DOHH2 (cell line): ENCODE data around the gene CCNT2.
"Not testable (repeated sequence)": the region's sequence is repeated elsewhere in the genome, so short reads cannot be mapped to it uniquely, and the experiment has no call there.

Experiments
- H3F3A ChIP-seq: fragments of 200-600 bp; sonication (generic), shearing (Covaris generic); 2 replicates; pipeline ENCODE4 v1.6.0; 2016; ENCODE audit warnings: antibody characterized with exemption, mild to moderate bottlenecking; ENCODE audit not compliant: control insufficient read depth, insufficient read depth
- H3K27ac ChIP-seq: fragments of 200-600 bp; sonication (generic); 2 replicates; pipeline ENCODE4 v1.5.1; 2014; ENCODE audit warnings: low read depth, mild to moderate bottlenecking, low read length, moderate library complexity
- H3K27me3 ChIP-seq: fragments of 200-600 bp; sonication (generic); 2 replicates; pipeline ENCODE4 v1.6.1; 2014; ENCODE audit warnings: mild to moderate bottlenecking, low read length, mixed read lengths; ENCODE audit not compliant: control insufficient read depth
- H3K36me3 ChIP-seq: fragments of 200-600 bp; sonication (generic); 2 replicates; pipeline ENCODE4 v1.6.1; 2014; ENCODE audit warnings: mild to moderate bottlenecking, low read length, moderate library complexity, mixed read lengths; ENCODE audit not compliant: control insufficient read depth
- H3K4me1 ChIP-seq: fragments of 200-600 bp; sonication (generic); 2 replicates; pipeline ENCODE4 v1.6.1; 2014; ENCODE audit warnings: mild to moderate bottlenecking, low read length, mixed read lengths; ENCODE audit not compliant: control insufficient read depth
- H3K4me2 ChIP-seq: fragments of 200-600 bp; sonication (generic); 2 replicates; pipeline ENCODE4 v1.6.0; 2014; ENCODE audit warnings: mild to moderate bottlenecking, low read length, moderate library complexity
- H3K4me3 ChIP-seq: fragments of 200-600 bp; sonication (generic); 2 replicates; pipeline ENCODE4 v1.5.1; 2014; ENCODE audit warnings: mild to moderate bottlenecking, low read length, mixed read lengths
- H3K79me2 ChIP-seq: fragments of 200-600 bp; sonication (generic); 2 replicates; pipeline ENCODE4 v1.6.1; 2014; ENCODE audit warnings: mild to moderate bottlenecking, low read length, mixed read lengths; ENCODE audit not compliant: control insufficient read depth
- H3K9me2 ChIP-seq: fragments of 200-600 bp; sonication (generic); replicated peaks from 2 replicates; pipeline ENCODE4 v1.6.1; 2014; ENCODE audit warnings: mild to moderate bottlenecking, low read length, mixed read lengths; ENCODE audit not compliant: control insufficient read depth
- H3K9me3 ChIP-seq: fragments of 200-600 bp; sonication (generic); 2 replicates; pipeline ENCODE4 v1.6.1; 2014; ENCODE audit warnings: antibody characterized with exemption, low read length, mixed read lengths; ENCODE audit not compliant: control insufficient read depth, insufficient read depth
- H4K20me1 ChIP-seq: fragments of 200-600 bp; sonication (generic); 2 replicates; pipeline ENCODE4 v1.6.0; 2014; ENCODE audit warnings: low read depth, mild to moderate bottlenecking, antibody characterized with exemption, low read length, moderate library complexity; ENCODE audit not compliant: control insufficient read depth, insufficient read depth
- CTCF ChIP-seq: fragments of 200-600 bp; sonication (generic); IDR thresholded peaks from one replicate; pipeline ENCODE4 v1.5.1; 2014; ENCODE audit warnings: antibody characterized with exemption, mild to moderate bottlenecking, low read depth, low read length; ENCODE audit not compliant: poor library complexity, severe bottlenecking
- EZH2phosphoT487 ChIP-seq: fragments of 200-600 bp; sonication (generic); IDR thresholded peaks from 2 replicates; pipeline ENCODE4 v1.6.1; 2017; ENCODE audit warnings: borderline replicate concordance, mild to moderate bottlenecking, antibody characterized with exemption, low read length, moderate library complexity, mixed read lengths

Gene CCNT2

GRCh38 chr2:134954065-134954464, 35.4 kb downstream of the CCNT2 start:
- no peaks in the 10 kb centered on the region for H3K27me3 ChIP-seq
- H3K4me3 ChIP-seq, result no peak overlapping the region
- no peaks in the 10 kb centered on the region for H3K9me3 ChIP-seq
- H3K4me2 ChIP-seq, result no peak overlapping the region
- H3K27ac ChIP-seq, result no peak overlapping the region
- H3K79me2 ChIP-seq, result no peaks in the 10 kb centered on the region
- no peaks in the 10 kb centered on the region for H4K20me1 ChIP-seq
- no peaks in the 10 kb centered on the region for H3F3A ChIP-seq
- no peaks in the 10 kb centered on the region for H3K9me2 ChIP-seq
- no peaks in the 10 kb centered on the region for H3K4me1 ChIP-seq
- peaks cover 69% of the 10 kb centered on the region for H3K36me3 ChIP-seq
- TF ChIP-seq CTCF (no peak), EZH2phosphoT487 (no peak)

GRCh38 chr2:134955744-134956143, 37.1 kb downstream of the CCNT2 start:
- no peaks in the 10 kb centered on the region for H3F3A ChIP-seq
- H3K4me2 ChIP-seq, result no peak overlapping the region
- H3K9me2 ChIP-seq, result no peaks in the 10 kb centered on the region
- no peaks in the 10 kb centered on the region for H4K20me1 ChIP-seq
- no peak overlapping the region for H3K27ac ChIP-seq
- no peaks in the 10 kb centered on the region for H3K79me2 ChIP-seq
- no peaks in the 10 kb centered on the region for H3K27me3 ChIP-seq
- H3K36me3 ChIP-seq, result peaks cover 56% of the 10 kb centered on the region
- TF ChIP-seq CTCF (no peak), EZH2phosphoT487 (no peak)
- H3K9me3 ChIP-seq, result no peaks in the 10 kb centered on the region
- no peak overlapping the region for H3K4me3 ChIP-seq
- no peaks in the 10 kb centered on the region for H3K4me1 ChIP-seq

- H3F3A ChIP-seq, result no peaks in the 10 kb centered on the region
- H3K27me3 ChIP-seq, result no peaks in the 10 kb centered on the region
- no peaks in the 10 kb centered on the region for H4K20me1 ChIP-seq
- H3K9me2 ChIP-seq, result no peaks in the 10 kb centered on the region
- H3K27ac ChIP-seq, result no peak overlapping the region
- H3K4me3 ChIP-seq, result no peak overlapping the region
- TF ChIP-seq CTCF (no peak), EZH2phosphoT487 (no peak)
- no peaks in the 10 kb centered on the region for H3K9me3 ChIP-seq
- no peaks in the 10 kb centered on the region for H3K79me2 ChIP-seq
- no peak overlapping the region for H3K4me2 ChIP-seq
- H3K4me1 ChIP-seq, result no peaks in the 10 kb centered on the region
- peaks cover 44% of the 10 kb centered on the region for H3K36me3 ChIP-seq
Measured at GRCh38 chr2:134957477-134957876, 38.9 kb downstream of the CCNT2 start.

GRCh38 chr2:134967166-134967565, 48.5 kb downstream of the CCNT2 start:
- not testable (repeated sequence) for H3K27ac ChIP-seq, H4K20me1 ChIP-seq, H3K36me3 ChIP-seq, H3K4me3 ChIP-seq, H3K79me2 ChIP-seq, H3K4me2 ChIP-seq, H3F3A ChIP-seq, H3K9me2 ChIP-seq, H3K4me1 ChIP-seq, H3K9me3 ChIP-seq, H3K27me3 ChIP-seq
